HG03159 (cell line): ENCODE results near the gene CFL2.
A peak's percentile ranks its signal among the peaks of the same experiment; 100 is the strongest.
"Not testable (repeated sequence)": the region's sequence is repeated elsewhere in the genome, so short reads cannot be mapped to it uniquely, and the experiment has no call there.

Experiments used
- ATAC-seq: cut with Tn5 transposase; IDR thresholded peaks from one replicate; pipeline ENCODE4 v1.9.1; 2021; ENCODE audit warnings: mild to moderate bottlenecking, moderate library complexity; ENCODE audit not compliant: unreplicated experiment

Gene CFL2

GRCh38 chr14:34714320-34715126, at the start of gene CFL2:
Gene CFL2, minus strand, starts transcription at chr14:34714593. Its CDS starts 53 bp downstream, at chr14:34714540.
- peak; percentile 87 for ATAC-seq

- no peak for ATAC-seq
Observed at GRCh38 chr14:34755215-34755614, 40.8 kb upstream of the CFL2 start.

GRCh38 chr14:34754687-34755086, 40.3 kb upstream of the CFL2 start:
- ATAC-seq: no peak

- ATAC-seq: no peak
Observed at GRCh38 chr14:34750670-34751069, 36.3 kb upstream of the CFL2 start.

GRCh38 chr14:34750233-34750632, 35.8 kb upstream of the CFL2 start:
- ATAC-seq: no peak

- no peak for ATAC-seq
Observed at GRCh38 chr14:34749408-34749807, 35.0 kb upstream of the CFL2 start.

GRCh38 chr14:34742270-34743115, 28.1 kb upstream of the CFL2 start:
- ATAC-seq: no peak

- no peak for ATAC-seq
Observed at GRCh38 chr14:34741840-34742239, 27.4 kb upstream of the CFL2 start.

- ATAC-seq: not testable (repeated sequence)
Observed at GRCh38 chr14:34740139-34740538, 25.7 kb upstream of the CFL2 start.

- ATAC-seq: not testable (repeated sequence)
Observed at GRCh38 chr14:34737079-34737478, 22.7 kb upstream of the CFL2 start.

GRCh38 chr14:34733245-34733644, 18.9 kb upstream of the CFL2 start:
- no peak for ATAC-seq

GRCh38 chr14:34732802-34733201, 18.4 kb upstream of the CFL2 start:
- ATAC-seq: no peak

- ATAC-seq: no peak
Observed at GRCh38 chr14:34723867-34724266, 9.5 kb upstream of the CFL2 start.

- no peak for ATAC-seq
Observed at GRCh38 chr14:34722723-34723545, 8.5 kb upstream of the CFL2 start.

GRCh38 chr14:34721129-34721528, 6.7 kb upstream of the CFL2 start:
- ATAC-seq: no peak

GRCh38 chr14:34718750-34719304, 4.4 kb upstream of the CFL2 start:
- ATAC-seq: no peak

- ATAC-seq: no peak
Observed at GRCh38 chr14:34715127-34715863, 902 bp upstream of the CFL2 start.

- peak; percentile 18 for ATAC-seq
Observed at GRCh38 chr14:34713681-34714319, 593 bp downstream of the CFL2 start.

- ATAC-seq: no peak
Observed at GRCh38 chr14:34713122-34713680, 1.2 kb downstream of the CFL2 start.
